Stomach (tissue), 9 donors: ENCODE data around the gene MAPK1. TPM values are rescaled to one million over a fixed set of nuclear protein-coding genes. Genes with fewer than 3 reads are reported as not detected.

Source experiments
- DNase-seq, 2 donors: peaks; one replicate each; pipeline versions ENCODE4 v3.0.0 to v3.0.0-alpha.2; 2013 to 2019
- H3K27ac ChIP-seq, 5 donors: fragments of 200-600 bp in 4 of 5; sonication (generic) in 4 of 5; one replicate each; pipeline ENCODE4 v1.5.1; 2013 to 2019; ENCODE audit warnings: mild to moderate bottlenecking in 1 of 5, moderate library complexity in 1 of 5
- H3K27me3 ChIP-seq, 3 donors: fragments of 200-600 bp; sonication (generic); one replicate each; pipeline ENCODE4 v1.5.1; 2017 to 2019; ENCODE audit warnings: mixed run types in 1 of 3
- H3K36me3 ChIP-seq, 4 donors: fragments of 200-600 bp; sonication (generic); 1 replicate in 3 of 4; 2 replicates in 1 of 4; pipeline ENCODE4 v1.5.1; 2016 to 2019
- H3K4me1 ChIP-seq, 4 donors: fragments of 200-600 bp; sonication (generic); one replicate each; pipeline ENCODE4 v1.5.1; 2016 to 2019
- H3K4me3 ChIP-seq, 4 donors: fragments of 200-600 bp; sonication (generic) in 3 of 4; one replicate each; pipeline ENCODE4 v1.5.1; 2016 to 2019; ENCODE audit warnings: mild to moderate bottlenecking in 1 of 4
- H3K9me3 ChIP-seq, 4 donors: fragments of 200-600 bp; sonication (generic); one replicate each; pipeline ENCODE4 v1.5.1; 2016 to 2019
- CTCF ChIP-seq, 7 experiments: fragments of 450-650 bp in 4 of 7; fragments of 200-600 bp in 3 of 7; sonication (generic) in 3 of 7; IDR thresholded peaks; one replicate each; pipeline ENCODE4 v1.5.1; 2016 to 2019; ENCODE audit warnings: antibody characterized with exemption in 7 of 7, control low read depth in 2 of 7, mild to moderate bottlenecking in 1 of 7
- EP300 ChIP-seq: sonication (generic); formaldehyde crosslinking; IDR thresholded peaks from one replicate; pipeline ENCODE4 v1.6.1; 2017; ENCODE audit warnings: antibody characterized with exemption
- POLR2A ChIP-seq, 4 donors: fragments of 450-650 bp; IDR thresholded peaks; one replicate each; pipeline ENCODE4 v1.6.1; 2016; ENCODE audit warnings: antibody characterized with exemption in 4 of 4, control low read depth in 2 of 4, mild to moderate bottlenecking in 1 of 4, moderate library complexity in 1 of 4
- POLR2AphosphoS5 ChIP-seq, 3 donors: sonication (generic); formaldehyde crosslinking; IDR thresholded peaks; one replicate each; pipeline ENCODE4 v1.6.1; 2016; ENCODE audit warnings: antibody characterized with exemption in 3 of 3
- WGBS, 5 donors: extraction: QIAGEN DNeasy Blood & Tissue Kit in 3 of 5; methylation state at CpG; one replicate each; pipeline versions ENCODE4 v1.1.5 to v1.1.7; 2013 to 2018; 5-methylcytosine and 5-hydroxymethylcytosine counted together
- intact Hi-C: fragments of 100-400 bp; cut with DNase I; formaldehyde crosslinking; loops from one replicate; pipeline ENCODE4 v1.15.1; 2023; ENCODE audit warnings: low total_unique reads
- polyA plus RNA-seq, 3 donors: library from polyadenylated mRNA; stranded (reverse); fragments of 200-250 nt; gene quantifications; one replicate each; pipeline ENCODE4 v1.2.3, GENCODE V29; 2013
- total RNA-seq, 5 donors: library from RNA; depleted of rRNA; stranded (reverse); fragments of >200 nt; gene quantifications; one replicate each; pipeline versions ENCODE4 v1.1.0 to v1.2.3, GENCODE V29; 2014 to 2016
- donor health status: healthy with polysubstance abuse.
- donor health status: Bipolar disorder and iron deficiency.
- donor health status: healthy.

The MAPK1 gene
- total and polyA plus RNA-seq, 8 donors, result 10.4 to 81.6 (median 44.2) TPM

DNA sequence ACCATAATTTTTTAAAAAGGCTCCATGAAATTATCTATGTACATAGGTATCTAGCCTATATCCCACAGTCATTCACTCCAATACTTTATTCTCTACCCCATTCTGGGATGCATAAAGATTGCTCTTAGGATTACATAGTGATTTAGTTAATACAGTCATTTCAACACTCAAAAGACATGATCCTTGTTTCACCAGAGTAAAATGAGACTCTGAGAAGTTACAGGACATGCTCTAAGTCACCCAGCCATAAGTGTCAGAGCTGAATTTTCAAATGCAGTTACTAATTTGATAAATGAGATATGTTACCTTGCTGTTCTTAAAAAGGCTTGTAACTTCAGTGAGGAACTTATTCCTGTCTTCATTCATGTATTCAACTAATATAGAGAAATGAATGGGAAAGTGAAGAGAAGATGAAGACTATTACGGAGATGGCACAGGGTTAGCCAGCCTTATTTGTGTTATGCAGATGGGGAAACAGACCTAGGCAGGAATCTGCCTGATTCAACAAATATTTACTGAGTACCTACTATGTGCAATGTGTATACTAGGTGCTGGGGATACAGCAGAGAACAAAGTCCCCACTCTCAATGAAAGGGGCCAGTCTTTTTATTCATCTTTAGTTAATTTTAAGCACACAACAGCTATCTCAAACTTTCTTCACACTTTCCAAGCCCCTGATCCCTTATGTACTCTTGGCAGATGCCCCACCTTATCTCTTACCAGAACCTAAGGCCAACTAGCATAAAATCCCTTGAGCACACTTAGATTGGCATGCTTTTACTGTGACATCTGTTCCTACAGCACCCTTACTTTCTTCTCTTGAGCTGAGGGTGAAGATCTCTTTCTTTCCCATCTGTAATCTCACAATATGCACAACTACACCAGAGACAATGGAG is 21.6 kb downstream of the MAPK1 start:
- H3K27ac ChIP-seq, result no peak overlapping the region
- no peak overlapping the region for H3K4me3 ChIP-seq
- intact Hi-C loops, result no loop called here
- no peaks in the 10 kb centered on the region for H3K36me3 ChIP-seq
- H3K4me1 ChIP-seq, result peaks cover 7 to 83% (median 52%) of the 10 kb centered on the region in 4 donors
- TF ChIP-seq POLR2A (IDR thresholded peaks at IDR 0.05) (no peak), POLR2AphosphoS5 (IDR thresholded peaks at IDR 0.05) (no peak), EP300 (no peak), CTCF (IDR thresholded peaks at IDR 0.05) (no peak)
- WGBS, 5 donors, result 90 to 97% (median 95%) methylated on average over 1 of the region's 1 CpG
- no peak for DNase-seq
- H3K27me3 ChIP-seq, result no peaks in the 10 kb centered on the region
- no peaks in the 10 kb centered on the region for H3K9me3 ChIP-seq

- no peak for DNase-seq
- WGBS, 5 donors, result 69 to 83% (median 78%) methylated on average over 6 of the region's 6 CpGs
- Histone ChIP-seq H3K27ac (no peak overlapping the region), H3K36me3 (no peaks in the 10 kb centered on the region), H3K9me3 (no peaks in the 10 kb centered on the region), H3K27me3 (no peaks in the 10 kb centered on the region), H3K4me1 (peaks cover 13 to 76% (median 44%) of the 10 kb centered on the region in 4 donors), H3K4me3 (no peak overlapping the region)
- TF ChIP-seq EP300 (no peak), POLR2AphosphoS5 (IDR thresholded peaks at IDR 0.05) (no peak), CTCF (IDR thresholded peaks at IDR 0.05) (no peak), POLR2A (IDR thresholded peaks at IDR 0.05) (no peak)
- intact Hi-C loops, result no loop called here
Measured at GRCh38 chr22:21842946-21843345, 24.5 kb downstream of the MAPK1 start.

DNA sequence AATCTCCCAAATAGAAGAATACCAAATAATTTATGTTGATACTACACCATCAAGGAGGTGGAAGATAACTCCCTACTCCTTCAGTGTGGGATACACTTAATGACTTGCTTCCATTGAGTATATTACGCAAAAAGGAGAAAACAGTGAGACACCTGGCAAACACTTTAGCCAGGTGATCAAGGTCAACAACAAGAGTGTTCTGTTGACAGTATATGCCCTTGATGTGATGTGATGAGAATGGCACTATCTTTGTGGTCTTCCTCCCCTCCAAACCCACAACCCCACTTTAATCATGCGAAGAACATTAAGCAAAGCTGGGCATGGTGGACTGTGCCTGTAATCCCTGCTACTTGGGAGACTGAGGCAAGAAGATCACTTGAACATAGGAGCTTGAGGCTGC is 26.0 kb downstream of the MAPK1 start:
- Histone ChIP-seq H3K27ac (no peak overlapping the region), H3K27me3 (no peaks in the 10 kb centered on the region)

DNA sequence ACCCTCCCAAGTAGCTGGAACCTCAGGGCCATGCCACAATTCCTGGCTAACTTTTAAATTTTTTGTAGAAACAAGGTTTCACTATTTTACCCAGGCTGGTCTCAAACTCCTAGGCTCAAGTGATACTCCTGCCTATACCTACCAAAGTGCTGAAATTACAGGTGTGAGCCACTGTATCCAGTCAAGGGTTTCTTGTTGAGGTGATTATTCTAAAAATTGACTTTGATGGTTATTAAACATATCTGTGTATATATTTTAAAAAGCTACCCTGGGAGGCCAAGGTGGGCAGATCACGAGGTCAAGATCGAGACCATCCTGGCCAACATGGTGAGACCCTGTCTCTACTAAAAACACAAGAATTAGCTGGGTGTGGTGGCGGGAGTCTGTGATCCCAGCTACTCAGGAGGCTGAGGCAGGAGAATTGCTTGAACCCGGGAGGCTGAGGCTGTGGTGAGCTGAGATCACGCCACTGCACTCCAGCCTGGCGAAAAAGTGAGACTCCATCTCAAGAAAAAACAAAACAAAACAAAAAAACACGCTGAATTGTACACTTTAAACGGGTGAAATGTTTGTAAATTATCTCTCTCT is 27.1 kb downstream of the MAPK1 start:
- TF ChIP-seq EP300 (no peak), POLR2AphosphoS5 (IDR thresholded peaks at IDR 0.05) (no peak), POLR2A (IDR thresholded peaks at IDR 0.05) (no peak), CTCF (IDR thresholded peaks at IDR 0.05) (no peak)

More for the DNA sequence above, 26.0 kb downstream of the MAPK1 start:
- no peak for TF ChIP-seq EP300
- TF ChIP-seq POLR2AphosphoS5 (IDR thresholded peaks at IDR 0.05), result no peak
- DNase-seq, result no peak
- H3K9me3 ChIP-seq, result no peaks in the 10 kb centered on the region
- intact Hi-C loops, result no loop called here
- 94 to 100% (median 95%) methylated on average over 2 of the region's 2 CpGs for whole genome bisulfite sequencing, 5 donors
- no peak overlapping the region for H3K4me3 ChIP-seq
- H3K36me3 ChIP-seq, result no peaks in the 10 kb centered on the region
- H3K4me1 ChIP-seq, result peaks cover 24 to 76% (median 46%) of the 10 kb centered on the region in 4 donors

More for the DNA sequence above, 27.1 kb downstream of the MAPK1 start:
- Histone ChIP-seq H3K36me3 (no peaks in the 10 kb centered on the region), H3K27me3 (no peaks in the 10 kb centered on the region), H3K9me3 (no peaks in the 10 kb centered on the region), H3K4me1 (peaks cover 34 to 76% (median 52%) of the 10 kb centered on the region in 4 donors), H3K27ac (no peak overlapping the region), H3K4me3 (no peak overlapping the region)
- intact Hi-C loops, result no loop called here
- no peak for DNase-seq
- 88 to 94% (median 93%) methylated on average over 8 of the region's 8 CpGs for WGBS, 5 donors
